CD14-positive monocyte (primary cell): Measurements from ENCODE around the gene HSPB1. TPM values are rescaled to one million over a fixed set of nuclear protein-coding genes. Genes with fewer than 3 reads are reported as not detected.

Source experiments
- DNase-seq, 3 donors: peaks; one replicate each; pipeline ENCODE4 v3.0.0-alpha.2; 2011 to 2022
- H2AFZ ChIP-seq: 2 replicates; pipeline ENCODE4 v1.6.0; 2012; ENCODE audit warnings: mild to moderate bottlenecking, low read depth, low read length, inconsistent platforms; ENCODE audit not compliant: insufficient read depth, poor library complexity, severe bottlenecking
- H3K27ac ChIP-seq, 2 donors: 1 replicate in 1 of 2; 2 replicates in 1 of 2; pipeline ENCODE4 v1.5.1; 2012 to 2013; ENCODE audit warnings: low read length in 2 of 2, control low read depth in 1 of 2, inconsistent platforms in 1 of 2, low read depth in 1 of 2, mild to moderate bottlenecking in 1 of 2
- H3K27me3 ChIP-seq, 2 donors: one replicate each; pipeline versions ENCODE4 v1.6.0 to v1.6.1; 2011 to 2013; ENCODE audit warnings: low read length in 2 of 2; ENCODE audit not compliant: control insufficient read depth in 2 of 2, insufficient read depth in 2 of 2
- H3K36me3 ChIP-seq, 2 donors: replicated peaks in 1 of 2; 1 replicate in 1 of 2; 2 replicates in 1 of 2; pipeline versions ENCODE4 v1.5.1 to v1.6.1; 2012 to 2013; ENCODE audit warnings: low read length in 2 of 2, control low read depth in 1 of 2, inconsistent platforms in 1 of 2, mild to moderate bottlenecking in 1 of 2; ENCODE audit not compliant: insufficient read depth in 2 of 2, control insufficient read depth in 1 of 2
- H3K4me1 ChIP-seq, 2 donors: 1 replicate in 1 of 2; 2 replicates in 1 of 2; pipeline versions ENCODE4 v1.5.1 to v1.6.1; 2012 to 2013; ENCODE audit warnings: low read length in 2 of 2, control low read depth in 1 of 2, inconsistent platforms in 1 of 2, mild to moderate bottlenecking in 1 of 2, moderate library complexity in 1 of 2; ENCODE audit not compliant: insufficient read depth in 2 of 2, control insufficient read depth in 1 of 2
- H3K4me2 ChIP-seq: replicated peaks from 2 replicates; pipeline ENCODE3; 2012; ENCODE audit warnings: low read length, moderate library complexity, mild to moderate bottlenecking; ENCODE audit not compliant: poor library complexity, severe bottlenecking; ENCODE audit errors: extremely low read depth
- H3K4me3 ChIP-seq, 3 experiments: fragments of 200-600 bp in 1 of 3; sonication (generic) in 1 of 3; replicated peaks in 1 of 3; 1 replicate in 2 of 3; 2 replicates in 1 of 3; pipeline ENCODE4 v1.5.1; 2011 to 2013; ENCODE audit warnings: low read length in 3 of 3, mild to moderate bottlenecking in 3 of 3, control low read depth in 2 of 3, low read depth in 2 of 3, inconsistent platforms in 1 of 3, moderate library complexity in 1 of 3
- H3K79me2 ChIP-seq: 2 replicates; pipeline ENCODE4 v1.6.0; 2012; ENCODE audit warnings: mild to moderate bottlenecking, control low read depth, inconsistent platforms, low read length, moderate library complexity; ENCODE audit not compliant: insufficient read depth
- H3K9ac ChIP-seq: 2 replicates; pipeline ENCODE4 v1.6.0; 2017; ENCODE audit warnings: low read length, mild to moderate bottlenecking; ENCODE audit not compliant: insufficient read depth, poor library complexity, severe bottlenecking
- H3K9me3 ChIP-seq, 2 donors: replicated peaks in 1 of 2; 1 replicate in 1 of 2; 2 replicates in 1 of 2; pipeline versions ENCODE4 v1.5.1 to v1.6.1; 2012 to 2013; ENCODE audit warnings: low read length in 2 of 2, control low read depth in 1 of 2; ENCODE audit not compliant: control insufficient read depth in 1 of 2, insufficient read depth in 1 of 2
- H4K20me1 ChIP-seq: 2 replicates; pipeline ENCODE4 v1.6.0; 2012; ENCODE audit warnings: mild to moderate bottlenecking, low read length, control low read depth, moderate library complexity; ENCODE audit not compliant: insufficient read depth
- H3K27ac Mint-ChIP-seq, 7 donors: one replicate each; pipeline ENCODE4 v1.8.0; 2020; ENCODE audit warnings: mild to moderate bottlenecking in 7 of 7, mixed read lengths in 7 of 7, moderate library complexity in 6 of 7, inconsistent platforms in 2 of 7
- H3K27me3 Mint-ChIP-seq, 3 donors: one replicate each; pipeline ENCODE4 v1.8.0; 2021 to 2022; ENCODE audit warnings: low read depth in 3 of 3, mild to moderate bottlenecking in 3 of 3, mixed read lengths in 3 of 3, moderate library complexity in 3 of 3, inconsistent platforms in 1 of 3
- H3K36me3 Mint-ChIP-seq, 2 donors: one replicate each; pipeline ENCODE4 v1.8.0; 2020; ENCODE audit warnings: mixed read lengths in 2 of 2, inconsistent platforms in 1 of 2, mild to moderate bottlenecking in 1 of 2
- H3K4me1 Mint-ChIP-seq: one replicate; pipeline ENCODE4 v1.8.0; 2020; ENCODE audit warnings: mild to moderate bottlenecking, mixed read lengths
- H3K4me3 Mint-ChIP-seq, 2 donors: one replicate each; pipeline ENCODE4 v1.8.0; 2020; ENCODE audit warnings: mild to moderate bottlenecking in 2 of 2, mixed read lengths in 2 of 2, moderate library complexity in 1 of 2
- H3K9me3 Mint-ChIP-seq, 7 donors: one replicate each; pipeline ENCODE4 v1.8.0; 2020 to 2022; ENCODE audit warnings: mixed read lengths in 7 of 7, mild to moderate bottlenecking in 6 of 7, moderate library complexity in 6 of 7, inconsistent platforms in 2 of 7
- CTCF ChIP-seq: fragments of 200-600 bp; IDR thresholded peaks from one replicate; pipeline ENCODE4 v1.8.0; 2022; ENCODE audit warnings: antibody characterized with exemption, mild to moderate bottlenecking
- WGBS: methylation state at CpG from one replicate; pipeline ENCODE4 v1.1.5; 2013; ENCODE audit warnings: missing lambda C conversion rate; ENCODE audit not compliant: insufficient coverage; 5-methylcytosine and 5-hydroxymethylcytosine counted together
- intact Hi-C, 2 donors: fragments of 100-400 bp; cut with micrococcal nuclease; formaldehyde crosslinking; loops; one replicate each; pipeline versions ENCODE4 v1.15.0 to v1.15.1; 2023
- polyA plus RNA-seq, 3 donors: library from polyadenylated mRNA; depleted of rRNA in 1 of 3; unstranded in 2 of 3; stranded (reverse) in 1 of 3; fragments of 300-500 nt in 2 of 3; fragments of >200 nt in 1 of 3; fragmentation: Illumina TruSeq in 2 of 3; gene quantifications; 1 replicate in 2 of 3; 2 replicates in 1 of 3; pipeline ENCODE4 v1.2.3, GENCODE V29; 2012 to 2021

Gene HSPB1
- polyA plus RNA-seq, 3 donors, result 8.3 to 20.7 (median 8.9) TPM

GRCh38 chr7:76338298-76339084, 36.0 kb downstream of the HSPB1 start:
- no peak overlapping the region for H2AFZ ChIP-seq
- intact Hi-C loops, result no loop called here
- peaks cover 100% of the 10 kb centered on the region for H3K79me2 ChIP-seq
- peaks cover 12 to 19% of the 10 kb centered on the region in 2 donors for H3K4me1 ChIP-seq
- H3K27ac Mint-ChIP-seq, result peak overlapping the region in 5 of 7 donors; percentile 30 to 75 (median 51)
- peaks cover 14 to 61% of the 10 kb centered on the region in 2 donors for H3K36me3 ChIP-seq
- no peak for TF ChIP-seq CTCF
- no peak overlapping the region for H3K4me3 ChIP-seq
- 84% methylated on average over 4 of the region's 9 CpGs for WGBS
- H3K4me1 Mint-ChIP-seq, result peaks cover 55% of the 10 kb centered on the region
- H3K27me3 Mint-ChIP-seq, result no peaks in the 10 kb centered on the region
- no peak overlapping the region for H3K9ac ChIP-seq
- H4K20me1 ChIP-seq, result peaks cover 100% of the 10 kb centered on the region
- H3K9me3 Mint-ChIP-seq, result no peaks in the 10 kb centered on the region
- H3K27me3 ChIP-seq, result no peaks in the 10 kb centered on the region
- peak overlapping the region in 1 of 2 donors; percentile 21 for H3K27ac ChIP-seq
- no peaks in the 10 kb centered on the region for H3K9me3 ChIP-seq
- no peak for DNase-seq
- no peak overlapping the region for H3K4me2 ChIP-seq
- H3K36me3 Mint-ChIP-seq, result peaks cover 28 to 64% of the 10 kb centered on the region in 2 donors
- H3K4me3 Mint-ChIP-seq, result no peak overlapping the region

- Mint-ChIP-seq H3K4me1 (peaks cover 39% of the 10 kb centered on the region), H3K27ac (peak overlapping the region in 4 of 7 donors; percentile 10 to 56 (median 40)), H3K27me3 (no peaks in the 10 kb centered on the region), H3K4me3 (no peak overlapping the region), H3K9me3 (no peaks in the 10 kb centered on the region), H3K36me3 (peaks cover 44 to 84% of the 10 kb centered on the region in 2 donors)
- peaks cover 100% of the 10 kb centered on the region for H3K79me2 ChIP-seq
- no peaks in the 10 kb centered on the region for H3K27me3 ChIP-seq
- H4K20me1 ChIP-seq, result peaks cover 100% of the 10 kb centered on the region
- H3K27ac ChIP-seq, result peak overlapping the region in 1 of 2 donors; percentile 9
- no peak for DNase-seq
- H2AFZ ChIP-seq, result no peak overlapping the region
- no peak overlapping the region for H3K9ac ChIP-seq
- intact Hi-C loops, result no loop called here
- no peak overlapping the region for H3K4me3 ChIP-seq
- WGBS, result 81% methylated on average over 2 of the region's 3 CpGs
- peaks cover 32 to 83% of the 10 kb centered on the region in 2 donors for H3K36me3 ChIP-seq
- peaks cover 4 to 6% of the 10 kb centered on the region in 2 donors for H3K4me1 ChIP-seq
- no peak overlapping the region for H3K4me2 ChIP-seq
- TF ChIP-seq CTCF, result no peak
- H3K9me3 ChIP-seq, result no peaks in the 10 kb centered on the region
Measured at GRCh38 chr7:76340617-76341131, 38.2 kb downstream of the HSPB1 start.
